Activated T-helper 1 cell treated with Interleukin-2 at 50 U/mL for 16 hours (primary cell): ENCODE data around the gene PLA2G6.
"Not testable (repeated sequence)": the region's sequence is repeated elsewhere in the genome, so short reads cannot be mapped to it uniquely, and the experiment has no call there.

Source experiments
- DNase-seq: peaks from one replicate; pipeline ENCODE4 v3.0.0-alpha.2; 2020; ENCODE audit warnings: low read depth

The PLA2G6 gene

DNA sequence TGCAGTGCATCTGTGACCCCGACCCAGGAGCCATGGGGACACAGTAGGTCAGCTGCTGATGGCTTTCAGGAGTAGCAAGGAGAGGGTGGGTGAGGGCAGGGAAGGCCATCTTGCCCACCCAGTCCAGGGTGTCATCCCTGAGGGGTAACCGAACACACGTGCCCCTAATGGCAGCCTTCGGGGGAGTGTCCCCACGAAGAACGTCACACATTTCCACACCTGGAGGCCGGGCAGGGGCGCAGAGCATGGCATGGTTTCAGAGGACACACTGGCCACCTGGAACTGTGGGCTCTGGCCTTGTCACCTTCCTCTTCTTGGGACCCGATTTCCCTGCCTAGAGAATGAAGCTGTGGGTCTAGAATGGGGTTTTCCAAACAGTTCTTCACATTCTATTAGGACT lies 51.8 kb downstream of the PLA2G6 start:
- no peak for DNase-seq

DNA sequence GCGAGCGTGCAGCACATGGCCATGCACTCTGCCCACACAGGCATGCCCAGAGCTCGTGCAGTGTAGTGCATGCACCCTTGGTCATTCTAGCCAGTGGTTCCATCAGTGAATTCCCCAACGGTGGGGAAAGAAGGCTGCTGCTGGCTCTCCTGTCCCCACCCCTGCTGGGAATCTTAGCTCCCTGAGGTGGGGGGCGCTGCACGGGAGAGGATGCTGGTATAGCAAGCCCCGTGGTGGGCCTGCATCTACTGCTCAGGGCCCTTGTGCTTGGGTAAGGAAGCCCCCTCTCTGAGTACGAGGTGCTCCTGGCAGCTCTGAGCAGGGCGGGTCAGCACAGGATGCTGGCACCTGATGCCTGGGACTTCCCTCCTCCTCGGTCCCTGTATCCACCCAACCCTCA lies 52.6 kb downstream of the PLA2G6 start:
- DNase-seq, result no peak

DNA sequence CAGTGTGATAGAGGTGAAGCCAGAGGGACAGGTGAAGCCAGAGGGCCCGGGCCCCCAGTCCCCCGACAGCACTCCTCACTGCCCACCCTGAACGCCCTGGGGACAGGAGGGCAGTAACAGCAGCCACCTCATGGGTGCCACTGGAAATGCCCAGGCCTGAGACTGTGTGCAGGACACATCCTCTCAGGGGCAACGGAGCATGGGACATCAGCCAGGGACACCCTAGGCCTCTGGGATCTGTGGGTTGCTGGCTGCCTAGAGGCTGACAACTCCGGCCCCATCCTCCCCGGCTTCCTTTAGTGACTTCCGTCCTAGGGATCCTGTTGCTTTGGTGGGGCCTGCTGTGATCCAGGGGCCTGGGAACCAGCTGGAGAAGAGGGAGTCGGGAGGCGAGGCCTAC lies 53.8 kb downstream of the PLA2G6 start:
- DNase-seq, result no peak

DNA sequence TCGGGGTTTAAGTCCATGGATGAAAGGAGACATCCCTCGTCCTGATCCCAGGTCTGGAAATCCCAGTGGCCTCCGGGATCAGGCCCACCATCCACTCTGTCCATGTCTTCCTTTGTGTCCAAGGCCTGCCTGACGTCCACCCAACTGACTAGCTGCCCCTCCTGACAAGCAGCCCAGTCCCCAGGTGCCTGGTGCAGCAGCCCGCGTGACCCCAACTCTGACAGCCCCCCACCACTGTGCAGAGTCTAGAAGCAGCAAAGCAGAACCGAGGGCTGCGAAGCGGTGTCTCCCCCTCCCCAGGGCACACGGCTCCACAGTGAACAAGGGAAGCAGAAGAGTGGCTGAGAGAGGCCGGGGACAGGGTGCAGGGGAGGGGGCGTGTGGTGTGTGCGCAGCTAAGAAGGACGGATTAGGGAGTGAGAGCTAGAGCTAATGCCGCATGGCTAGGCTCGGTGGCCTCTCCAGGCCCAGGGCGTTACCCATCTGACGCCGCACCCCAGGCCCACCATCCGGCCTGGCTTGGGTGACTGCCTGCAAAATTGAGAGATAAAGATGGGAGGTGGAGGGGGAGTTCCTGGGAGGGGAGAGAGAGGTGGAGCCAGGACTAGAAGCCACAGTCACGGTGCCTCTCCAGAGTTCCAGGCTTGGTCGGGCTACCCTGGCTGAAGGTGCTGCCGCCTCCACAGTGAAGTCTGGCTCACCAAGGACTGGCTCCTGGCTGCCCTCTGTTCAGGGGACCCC lies 54.5 kb downstream of the PLA2G6 start:
- no peak for DNase-seq

DNA sequence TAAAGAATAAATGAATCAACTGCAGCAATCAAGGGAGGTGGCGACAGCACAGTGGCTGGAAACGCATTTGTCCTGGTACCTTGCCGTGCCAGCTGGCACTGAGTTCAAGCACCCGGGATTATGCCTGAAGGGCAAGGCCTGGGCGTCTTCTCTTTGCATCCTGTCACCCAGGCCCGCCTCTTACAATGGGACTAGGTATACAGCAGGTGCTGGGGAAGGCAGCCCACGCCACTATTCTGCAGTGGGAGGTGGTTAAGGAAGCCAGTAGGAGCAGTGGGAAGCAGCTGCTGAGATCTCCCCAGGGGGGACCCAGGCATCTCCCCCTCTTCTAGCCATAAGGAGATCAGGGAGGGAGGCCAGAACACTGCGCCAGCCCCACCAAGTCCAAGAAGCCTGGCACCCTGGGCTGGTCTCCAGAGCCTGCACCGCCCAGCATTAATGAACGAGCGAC lies 55.9 kb downstream of the PLA2G6 start:
- no peak for DNase-seq

GRCh38 chr22:38125038-38125610 lies 56.5 kb downstream of the PLA2G6 start:
- DNase-seq, result no peak

- no peak for DNase-seq
Measured at GRCh38 chr22:38124236-38124974, 57.2 kb downstream of the PLA2G6 start.

GRCh38 chr22:38122616-38123015 lies 59.0 kb downstream of the PLA2G6 start:
- DNase-seq, result no peak

GRCh38 chr22:38120359-38121110 lies 61.1 kb downstream of the PLA2G6 start:
- no peak for DNase-seq

GRCh38 chr22:38118747-38119146 lies 62.9 kb downstream of the PLA2G6 start:
- not testable (repeated sequence) for DNase-seq

DNA sequence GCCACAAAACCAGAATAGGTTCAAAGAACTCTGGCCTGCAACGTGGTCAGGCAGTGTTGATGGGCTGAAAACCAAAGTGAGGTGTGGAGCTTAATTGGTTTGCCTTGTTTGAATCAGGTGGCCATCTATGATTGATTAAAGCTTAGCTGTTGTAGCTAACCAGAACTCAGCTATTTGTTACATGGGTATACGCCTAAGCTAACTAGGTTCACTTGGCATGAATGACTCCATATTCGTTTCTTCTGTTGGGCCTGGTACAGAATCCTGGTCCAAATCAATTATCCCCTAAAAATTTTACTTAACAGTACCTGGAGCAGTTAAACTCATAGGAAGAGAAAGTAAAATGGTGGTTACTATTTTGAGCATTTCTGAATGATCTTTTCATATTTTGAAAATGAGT lies 63.4 kb downstream of the PLA2G6 start:
- no peak for DNase-seq

DNA sequence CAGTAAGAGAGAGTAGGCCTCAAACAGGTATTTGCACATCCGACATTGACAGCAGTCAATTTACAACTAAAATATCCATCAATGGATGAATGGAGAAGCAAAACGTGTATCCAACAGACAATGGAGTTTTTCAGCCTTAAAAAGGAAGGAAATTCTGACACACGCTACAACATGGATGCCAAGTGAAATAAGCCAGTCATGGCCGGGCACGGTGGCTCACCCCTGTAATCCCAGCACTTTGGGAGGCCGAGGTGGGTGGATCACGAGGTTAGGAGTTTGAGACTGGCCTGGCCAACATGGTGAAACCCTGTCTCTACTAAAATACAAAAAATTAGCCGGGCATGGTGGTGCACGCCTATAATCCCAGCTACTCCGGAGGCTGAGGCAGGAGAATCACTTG lies 64.1 kb downstream of the PLA2G6 start:
- DNase-seq, result not testable (repeated sequence)

- DNase-seq, result no peak
Measured at GRCh38 chr22:38115423-38116205, 66.0 kb downstream of the PLA2G6 start.

GRCh38 chr22:38114484-38115398 lies 66.9 kb downstream of the PLA2G6 start:
- peak; percentile 58 for DNase-seq

- DNase-seq, result no peak
Measured at GRCh38 chr22:38112381-38112780, 69.2 kb downstream of the PLA2G6 start.

DNA sequence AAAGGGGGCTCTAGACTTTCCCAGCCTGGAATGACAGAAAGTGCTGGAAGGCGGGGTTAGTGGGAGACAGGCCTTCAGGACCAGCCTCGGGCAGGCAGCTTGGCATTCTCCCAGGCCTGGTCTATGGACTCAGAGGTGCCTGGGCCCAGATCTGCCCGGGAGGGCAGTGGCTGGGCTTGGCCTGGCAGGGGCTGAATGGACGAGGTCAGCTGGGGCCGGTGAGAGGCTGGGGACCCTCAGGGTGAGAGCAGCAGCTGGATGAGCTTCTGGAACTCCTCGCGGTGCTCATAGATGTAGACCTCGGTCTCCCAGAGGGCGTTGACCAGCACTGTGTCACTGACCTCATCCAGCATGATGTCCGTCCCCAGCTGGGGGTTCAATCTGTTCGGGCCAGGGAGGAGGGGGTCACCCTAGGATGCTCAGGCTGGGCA lies 69.7 kb downstream of the PLA2G6 start:
- DNase-seq, result no peak

GRCh38 chr22:38110863-38111852 lies 70.5 kb downstream of the PLA2G6 start:
- DNase-seq, result no peak

DNA sequence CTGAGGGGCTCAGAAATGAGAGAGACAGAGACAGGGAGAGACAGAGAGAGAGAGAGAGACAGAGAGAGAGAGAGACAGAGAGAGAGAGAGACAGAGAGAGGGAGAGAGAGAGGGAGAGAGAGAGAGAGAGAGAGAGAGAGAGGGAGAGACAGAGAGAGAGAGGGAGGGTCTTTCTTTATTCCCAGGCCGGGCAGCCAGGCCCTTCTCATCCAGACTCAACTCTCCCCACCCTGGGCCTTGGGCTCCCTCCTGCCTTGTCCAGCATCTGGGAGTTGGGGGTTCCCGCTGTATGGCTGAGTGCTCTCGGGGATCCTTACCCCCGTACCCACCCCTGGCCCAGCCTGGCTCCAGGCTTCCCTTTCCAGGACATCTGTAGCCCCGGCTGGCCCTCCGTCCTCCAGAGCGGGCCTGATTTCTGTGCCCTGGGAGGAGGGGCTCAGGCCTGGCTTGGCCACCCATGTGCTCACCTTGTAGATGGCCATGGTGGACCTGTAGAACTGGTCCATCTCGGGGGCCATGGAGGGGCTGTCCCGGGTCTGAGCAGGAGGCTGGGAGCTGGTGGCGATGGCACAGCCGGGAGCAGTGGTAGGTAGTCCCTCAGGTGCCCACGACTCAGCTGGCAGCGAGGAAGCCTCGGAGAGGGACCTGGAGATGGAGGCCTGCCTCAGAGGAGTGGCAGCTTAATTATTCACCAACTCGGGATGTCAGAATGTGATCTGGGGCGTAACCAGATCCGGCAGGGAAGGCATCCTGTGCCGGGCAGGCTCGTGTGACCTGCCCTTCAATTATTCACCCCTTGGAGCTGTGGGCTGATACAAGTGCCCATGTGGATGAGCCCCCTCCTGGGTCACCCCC lies 71.4 kb downstream of the PLA2G6 start, which contains the start of gene BAIAP2L2:
BAIAP2L2 (minus strand) TSS at position 677 of the 855 bp plus-strand sequence; CDS start at position 518, 159 bp downstream.
- DNase-seq, result no peak
